NCI-H345 (cell line): ENCODE results near the gene EFCAB9.
"Not testable (repeated sequence)": the region's sequence is repeated elsewhere in the genome, so short reads cannot be mapped to it uniquely, and the experiment has no call there.

Source experiments
- DNase-seq: peaks from one replicate; lab custom pipeline; 2025; lab: John Stamatoyannopoulos, UW

The EFCAB9 gene

DNA sequence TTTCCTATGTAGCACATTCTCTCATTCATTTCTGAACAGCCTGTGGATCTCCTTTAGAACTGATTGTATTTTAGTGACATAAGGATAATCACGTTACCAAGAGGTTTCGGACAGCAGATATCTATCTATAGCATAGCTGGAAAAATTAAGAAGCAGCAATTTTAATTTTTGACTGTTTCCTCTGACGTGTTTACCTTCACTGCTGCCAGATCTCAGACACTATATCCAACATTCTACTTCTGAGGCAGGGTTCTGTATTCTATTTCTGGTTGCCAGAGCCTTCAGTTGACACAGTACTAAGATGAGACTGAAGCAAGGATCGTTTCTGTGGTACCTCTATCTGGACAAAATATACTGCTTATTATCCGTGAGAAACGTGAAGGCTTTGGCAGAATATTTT is at the start of gene EFCAB9:
Gene EFCAB9 (plus strand): TSS at position 301 of the 400 bp plus-strand sequence. CDS start 1 bp downstream, at position 302.
- no peak for DNase-seq

DNA sequence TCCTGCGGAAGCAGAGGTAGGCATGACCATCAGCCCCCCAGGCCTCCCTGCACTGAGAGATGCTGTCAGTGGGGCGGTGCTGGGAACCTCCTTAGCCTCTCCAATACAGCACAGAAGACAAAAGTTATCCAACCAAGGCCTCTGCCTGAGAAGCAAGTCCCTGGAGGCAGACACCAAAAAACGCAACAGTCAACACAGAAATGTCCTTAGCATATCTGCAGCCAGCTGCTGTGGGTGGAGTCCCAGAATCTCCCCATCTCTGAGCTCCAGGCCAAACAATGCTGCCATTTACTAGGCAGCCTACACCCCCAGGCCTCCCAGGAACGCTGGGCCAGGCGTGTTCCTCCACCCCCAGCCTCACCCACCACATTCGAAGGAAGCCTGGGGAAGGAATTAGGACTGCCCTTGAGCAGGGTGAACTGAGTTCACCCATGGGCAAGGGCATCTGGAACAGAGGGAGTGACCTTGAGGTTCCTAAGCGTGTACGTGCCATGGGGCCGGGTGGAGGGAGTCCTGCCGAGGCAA is 49.6 kb upstream of the EFCAB9 start:
- DNase-seq: no peak

DNA sequence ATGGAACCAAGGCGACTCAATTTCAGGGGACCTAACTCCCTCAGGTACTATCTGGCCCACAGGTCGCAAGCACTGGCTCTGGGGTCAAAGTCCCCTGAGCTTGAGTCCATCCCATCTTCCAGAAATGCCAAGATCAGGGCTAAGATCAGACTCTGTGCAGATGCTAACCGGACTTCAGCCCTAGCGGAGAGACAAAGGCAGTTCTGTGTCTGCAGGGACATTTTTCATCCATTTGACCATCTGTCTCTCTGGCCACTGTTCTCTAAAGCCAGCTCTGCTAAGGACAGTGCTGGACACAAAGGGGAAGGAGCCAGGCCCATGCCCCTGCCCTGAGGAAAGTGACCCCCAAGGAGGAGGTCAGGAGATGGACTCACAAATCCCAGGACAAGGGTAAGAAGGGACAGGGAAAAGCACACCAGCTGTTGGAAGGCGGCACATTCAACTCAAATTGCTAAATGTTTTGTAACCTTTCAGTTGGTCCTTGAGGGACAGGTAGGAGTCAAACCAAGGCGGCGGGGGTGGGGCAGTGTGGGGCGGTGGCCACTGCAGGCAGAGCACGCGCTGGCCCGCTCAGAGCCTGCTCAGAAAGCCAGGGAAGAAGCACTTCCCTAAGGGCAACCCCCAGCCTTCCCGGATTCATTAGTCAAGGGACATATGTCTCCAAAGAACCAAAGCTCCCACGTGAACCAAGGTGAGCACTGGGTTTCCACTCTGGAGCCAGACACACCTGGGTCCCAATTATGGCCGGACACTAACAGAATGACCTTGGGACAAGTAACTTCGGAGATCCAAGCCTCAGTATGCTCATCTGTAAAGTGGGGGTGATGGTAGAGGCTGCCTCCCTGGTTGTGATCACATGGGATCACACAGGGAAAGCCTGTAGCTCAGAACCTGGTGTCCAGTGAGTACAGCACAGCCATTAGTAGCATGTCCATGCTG is 48.8 kb upstream of the EFCAB9 start:
- DNase-seq: no peak

DNA sequence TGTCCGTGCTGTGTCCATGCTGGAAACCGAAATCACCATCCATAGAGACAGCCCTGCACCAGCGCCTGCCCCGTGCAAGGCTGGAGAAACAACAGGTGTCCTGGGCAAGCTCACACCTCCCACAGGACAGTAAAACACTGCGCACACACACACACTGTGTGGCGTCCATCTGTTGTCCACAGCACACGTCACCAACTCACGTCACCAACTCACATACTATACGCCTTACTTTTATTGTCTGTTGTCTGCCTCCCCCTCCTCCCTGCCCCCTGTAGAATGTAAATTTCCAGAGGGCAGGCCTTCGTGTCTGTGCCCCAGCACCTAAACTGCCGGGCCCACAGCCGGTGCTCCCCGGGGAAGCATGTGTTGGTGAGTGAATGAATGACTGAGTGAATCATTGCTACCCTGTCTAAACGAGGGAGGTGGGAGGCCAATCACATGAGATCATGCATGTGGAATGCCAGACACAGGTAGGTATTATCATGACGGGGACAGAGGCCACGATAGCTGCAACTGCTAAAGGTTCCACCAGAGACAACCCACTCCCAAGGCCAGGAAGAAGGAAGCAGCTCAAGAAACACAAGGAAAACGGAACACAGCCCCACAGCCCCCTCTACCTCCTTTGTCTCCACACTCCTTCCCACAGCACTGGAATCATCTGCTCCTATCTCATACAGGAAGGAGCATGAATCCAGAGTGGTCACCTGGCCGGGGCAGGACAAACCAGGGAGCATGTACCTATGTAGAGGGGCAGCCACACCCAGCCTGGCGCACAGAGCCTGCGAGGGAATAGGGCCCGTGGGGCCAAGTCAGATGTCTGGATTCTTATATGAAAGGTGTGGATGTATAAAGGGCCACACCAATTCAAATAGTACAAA is 47.9 kb upstream of the EFCAB9 start:
- DNase-seq: no peak

- DNase-seq: no peak
Measured at GRCh38 chr5:172146748-172147092, 47.3 kb upstream of the EFCAB9 start.

DNA sequence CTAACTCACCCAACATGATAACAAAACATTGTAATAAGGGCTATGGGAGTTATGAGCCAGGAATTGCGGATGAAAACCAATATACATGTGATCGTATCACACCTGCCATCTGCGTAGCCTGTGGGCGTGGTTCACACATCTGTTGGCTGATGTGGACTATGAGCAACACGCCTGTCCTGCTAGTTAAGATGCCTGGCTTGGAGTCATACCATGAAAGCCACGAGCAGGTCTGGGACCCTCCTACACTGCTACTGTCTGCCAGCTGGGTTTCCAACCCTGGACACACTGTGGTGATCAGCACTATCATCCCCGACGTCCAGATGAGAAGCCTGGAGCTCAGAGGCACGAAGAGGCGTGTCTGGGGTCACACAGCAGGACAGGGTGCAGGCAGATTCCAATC is 46.1 kb upstream of the EFCAB9 start:
- DNase-seq: no peak

GRCh38 chr5:172148381-172148780 is 45.6 kb upstream of the EFCAB9 start:
- no peak for DNase-seq

DNA sequence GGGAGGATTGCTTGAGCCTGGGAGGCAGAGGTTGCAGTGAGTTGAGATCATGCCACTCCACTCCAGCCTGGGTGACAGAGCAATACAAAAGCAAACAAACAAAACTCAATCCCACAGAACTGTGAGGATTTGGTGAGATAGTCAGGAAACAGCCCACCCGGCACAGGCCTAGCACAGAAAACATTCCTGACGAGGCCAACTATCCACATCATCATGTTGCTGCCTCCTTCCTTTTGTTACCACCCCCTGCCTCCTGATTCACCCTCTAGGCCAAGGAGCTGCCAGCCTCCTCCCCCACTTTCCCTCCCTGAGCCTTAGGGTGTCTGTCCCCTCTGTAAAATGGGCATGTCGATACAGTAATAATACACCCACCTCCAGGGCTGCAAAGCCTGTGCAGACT is 44.9 kb upstream of the EFCAB9 start:
- no peak for DNase-seq

GRCh38 chr5:172149481-172149880 is 44.5 kb upstream of the EFCAB9 start:
- DNase-seq: not testable (repeated sequence)

GRCh38 chr5:172150514-172151425 is 43.2 kb upstream of the EFCAB9 start:
- no peak for DNase-seq

DNA sequence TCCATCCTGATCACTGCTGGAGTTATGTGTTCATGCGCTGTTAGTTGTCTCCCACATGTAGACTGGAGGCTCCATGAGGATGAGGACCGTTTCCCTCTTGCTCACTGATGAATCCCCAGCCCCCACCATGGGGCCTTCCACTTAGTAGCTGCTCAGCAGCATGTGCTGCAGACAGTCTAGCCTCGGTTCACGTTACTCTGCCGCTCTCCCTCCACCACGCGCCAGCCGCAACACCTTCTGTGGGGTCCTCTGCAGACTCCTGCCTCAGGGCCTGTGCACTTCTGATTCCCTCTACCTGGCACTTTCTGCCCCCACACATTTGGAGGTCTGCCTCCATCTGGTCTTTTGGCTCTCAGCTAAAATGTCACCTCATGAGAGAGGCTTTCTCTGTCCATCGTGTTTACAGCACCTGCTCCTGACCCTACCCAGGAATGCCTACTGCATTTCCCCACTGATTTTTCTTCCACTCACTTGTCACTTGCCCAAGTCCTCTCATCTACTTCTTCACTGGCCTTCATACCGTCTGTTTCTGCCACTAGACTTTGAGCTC is 42.2 kb upstream of the EFCAB9 start:
- DNase-seq: no peak

DNA sequence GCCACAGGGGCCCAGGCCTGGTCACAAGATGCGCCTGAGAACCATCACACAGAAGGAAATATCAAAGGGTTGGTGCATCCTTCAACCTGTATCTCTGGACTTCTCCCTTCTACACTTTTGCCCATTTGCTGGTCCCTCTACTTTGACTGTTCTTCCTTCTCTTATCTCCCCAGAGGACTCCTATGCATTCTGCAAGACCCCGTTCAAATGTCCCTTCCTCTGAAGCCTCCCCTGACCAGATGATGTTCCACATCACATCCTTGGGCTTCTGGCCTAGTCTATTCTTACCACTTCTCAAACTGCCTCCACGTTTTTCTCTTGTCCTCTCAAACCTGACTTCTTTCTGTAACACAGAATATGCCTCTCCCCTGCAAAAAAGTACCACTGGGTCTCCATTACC is 40.3 kb upstream of the EFCAB9 start:
- no peak for DNase-seq

GRCh38 chr5:172155101-172155500 is 38.9 kb upstream of the EFCAB9 start:
- not testable (repeated sequence) for DNase-seq

- no peak for DNase-seq
Measured at GRCh38 chr5:172156541-172156994, 37.4 kb upstream of the EFCAB9 start.

DNA sequence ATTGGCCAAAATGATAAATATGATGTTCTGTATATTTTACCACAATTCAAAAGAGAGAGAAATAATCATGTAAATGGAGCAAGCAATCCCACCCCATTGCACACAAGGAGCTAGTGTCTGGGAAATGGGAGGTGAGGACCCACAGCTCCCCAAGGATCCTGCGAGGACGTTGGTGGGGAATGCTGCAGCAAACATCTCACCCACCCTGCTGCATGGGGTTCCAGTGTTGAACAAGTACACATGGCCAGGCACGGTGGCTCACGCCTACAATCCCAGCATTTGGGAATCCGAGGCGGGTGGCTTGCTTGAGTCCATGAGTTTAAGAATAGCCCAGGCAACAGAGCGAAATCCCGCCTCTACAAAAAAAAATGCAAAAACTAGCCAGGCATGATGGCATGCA is 35.0 kb upstream of the EFCAB9 start:
- no peak for DNase-seq

DNA sequence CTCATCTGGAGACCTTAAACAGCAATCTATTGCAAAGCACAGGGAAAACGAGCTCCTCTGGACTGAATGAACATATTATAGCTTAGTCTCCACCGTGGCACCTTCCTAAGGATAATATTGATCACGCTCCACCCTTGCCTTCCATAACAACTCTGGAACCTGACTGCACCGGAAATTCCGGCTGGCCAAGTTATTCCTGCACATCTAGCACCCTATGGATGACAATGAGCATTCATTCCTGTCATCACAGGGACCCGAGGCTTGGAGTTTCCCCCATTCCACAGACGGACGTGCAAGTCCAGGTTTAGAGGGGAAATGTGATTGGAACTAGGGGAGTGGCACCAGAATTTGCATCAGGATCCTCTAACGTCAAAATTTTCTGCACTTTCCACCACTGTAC is 33.5 kb upstream of the EFCAB9 start:
- no peak for DNase-seq

GRCh38 chr5:172162323-172162986 is 31.5 kb upstream of the EFCAB9 start:
- DNase-seq: no peak

DNA sequence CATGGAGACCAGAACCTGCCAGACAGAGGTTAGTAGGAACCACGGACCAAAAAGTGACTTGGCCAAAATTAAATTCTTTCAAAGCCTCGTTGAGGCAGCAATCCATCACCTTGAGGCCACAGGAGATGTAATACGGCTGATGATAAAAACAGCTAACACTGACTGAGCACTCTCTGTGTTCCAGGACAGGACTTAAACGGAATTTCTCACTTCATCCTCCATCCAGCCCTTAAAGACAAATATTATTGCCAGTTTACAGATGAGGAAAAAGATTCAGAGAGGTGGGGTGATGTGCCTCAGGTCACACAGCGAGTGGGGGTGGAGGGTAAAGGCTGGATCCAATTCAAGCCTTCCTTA is 31.0 kb upstream of the EFCAB9 start:
- DNase-seq: no peak

DNA sequence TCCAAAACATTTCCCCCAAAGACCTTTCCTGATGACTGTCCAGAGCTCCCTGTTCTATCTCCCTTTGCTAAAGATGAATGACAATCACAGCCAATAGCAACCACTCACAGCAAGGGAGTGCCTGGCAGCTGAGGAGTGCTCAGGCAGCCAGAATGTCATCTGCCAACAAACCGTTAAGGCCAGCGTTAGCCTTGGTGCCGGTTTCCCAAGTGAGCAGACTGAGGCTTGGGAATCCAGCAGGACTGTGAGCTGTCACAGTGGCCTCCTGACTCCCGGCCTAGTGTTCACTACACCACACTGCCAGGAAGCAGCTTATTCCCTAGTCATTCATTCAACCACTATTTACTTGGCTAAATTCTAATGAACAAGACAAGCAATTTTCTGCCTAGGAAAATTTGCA is 30.6 kb upstream of the EFCAB9 start:
- no peak for DNase-seq

DNA sequence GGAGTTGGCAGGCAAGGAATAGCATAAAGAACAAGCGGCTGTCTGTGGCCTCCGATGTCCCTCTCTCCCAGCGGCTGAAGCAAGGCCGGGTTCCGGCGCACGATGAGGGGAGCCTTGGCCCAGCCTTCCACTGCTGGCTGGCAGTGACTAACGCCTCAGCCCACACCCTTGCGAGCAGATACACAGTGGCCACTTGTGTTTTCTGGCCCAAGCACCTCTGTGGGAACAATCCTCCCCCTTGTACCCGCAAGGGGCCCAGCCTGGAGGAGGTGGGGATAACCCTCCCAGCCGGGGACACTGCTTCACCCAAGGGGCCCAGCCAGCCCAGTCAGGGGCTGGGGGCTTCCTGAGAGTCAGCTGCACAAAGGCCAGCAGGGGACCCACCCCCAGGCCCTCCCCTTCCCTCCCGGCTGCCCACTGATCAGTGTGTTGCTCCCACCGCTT is 29.2 kb upstream of the EFCAB9 start:
- no peak for DNase-seq

DNA sequence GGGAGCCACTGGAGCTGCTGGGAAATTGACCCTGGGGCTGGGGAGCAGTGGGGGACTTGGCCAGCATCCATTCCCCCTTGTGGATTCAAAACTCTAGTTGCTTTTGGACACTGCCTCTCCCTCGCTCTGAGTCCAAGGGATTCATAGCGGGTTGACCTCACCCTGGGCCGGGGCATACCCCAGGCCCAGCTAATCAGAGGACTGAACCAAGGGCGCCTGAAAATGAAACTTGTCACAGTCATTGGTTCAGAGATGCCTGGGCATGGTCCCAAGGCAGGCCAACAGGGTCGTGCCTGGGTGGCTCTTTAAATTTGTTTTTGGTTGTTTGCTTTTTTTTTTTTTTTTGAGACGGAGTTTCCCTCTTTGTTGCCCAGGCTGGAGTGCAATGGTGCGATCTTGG is 28.5 kb upstream of the EFCAB9 start:
- DNase-seq: no peak
